Endothelial cell of umbilical vein (primary cell): ENCODE data around the gene OLA1. TPM values are rescaled to one million over a fixed set of nuclear protein-coding genes. Genes with fewer than 3 reads are reported as not detected.

Experiments
- BruUV-seq: library from RNA; stranded (reverse); fragments of 400-500 nt; replicated peaks from 2 replicates; lab custom pipeline; 2021; lab: Mats Ljungman, UMichigan
- CTCF ChIA-PET: fragments of 300-600, 350-600 bp; sonication (Branson Sonifier 250); formaldehyde crosslinking; loops from one replicate; lab custom pipeline; 2021; ENCODE audit warnings: antibody characterized with exemption, inconsistent platforms; lab: Charles Lee
- POLR2A ChIA-PET: fragments of 300-600, 350-600 bp; sonication (Branson Sonifier 250); formaldehyde crosslinking; loops from one replicate; lab custom pipeline; 2021; ENCODE audit warnings: antibody characterized with exemption, inconsistent platforms; lab: Charles Lee
- DNase-seq: peaks from one replicate; pipeline ENCODE4 v3.0.0-alpha.2; 2011; ENCODE audit warnings: low read depth, low spot score
- FAIRE-seq: peaks from 2 replicates; lab custom pipeline; 2011; peaks lifted over from hg19 to GRCh38; lab: Jason Lieb, UNC
- H2AFZ ChIP-seq: 2 replicates; pipeline ENCODE4 v1.6.0; 2012; ENCODE audit warnings: low read depth, low read length, control low read depth, inconsistent platforms
- H3K27ac ChIP-seq: 2 replicates; pipeline ENCODE4 v1.5.1; 2011; ENCODE audit warnings: low read depth, mild to moderate bottlenecking, control low read depth, low read length, moderate library complexity; ENCODE audit not compliant: insufficient read depth
- H3K27me3 ChIP-seq, 2 experiments: 2 replicates each; pipeline versions ENCODE4 v1.6.0 to v1.6.1; 2011; ENCODE audit warnings: low read length in 2 of 2, mixed read lengths in 1 of 2; ENCODE audit not compliant: control insufficient read depth in 2 of 2, insufficient read depth in 2 of 2
- H3K36me3 ChIP-seq, 2 experiments: 2 replicates in 1 of 2; 3 replicates in 1 of 2; pipeline ENCODE4 v1.5.1; 2011; ENCODE audit warnings: low read length in 2 of 2, mild to moderate bottlenecking in 1 of 2, moderate library complexity in 1 of 2; ENCODE audit not compliant: control insufficient read depth in 2 of 2, insufficient read depth in 2 of 2; ENCODE audit errors: extremely low read depth in 1 of 2
- H3K4me1 ChIP-seq: 3 replicates; pipeline ENCODE4 v1.5.1; 2011; ENCODE audit warnings: mild to moderate bottlenecking, low read length; ENCODE audit not compliant: control insufficient read depth, insufficient read depth; ENCODE audit errors: extremely low read depth
- H3K4me2 ChIP-seq: 2 replicates; pipeline ENCODE4 v1.6.1; 2011; ENCODE audit warnings: low read length, control low read depth, mixed read lengths; ENCODE audit not compliant: insufficient read depth
- H3K4me3 ChIP-seq, 3 experiments: fragments of 200-600 bp in 1 of 3; sonication (generic), shearing (Covaris generic) in 1 of 3; replicated peaks in 1 of 3; 2 replicates each; pipeline ENCODE4 v1.5.1; 2011 to 2016; ENCODE audit warnings: control low read depth in 3 of 3, low read length in 3 of 3, mild to moderate bottlenecking in 2 of 3, inconsistent platforms in 1 of 3, low read depth in 1 of 3, moderate library complexity in 1 of 3; ENCODE audit not compliant: insufficient read depth in 1 of 3
- H3K79me2 ChIP-seq: 2 replicates; pipeline ENCODE4 v1.6.0; 2012; ENCODE audit warnings: low read length, inconsistent platforms; ENCODE audit not compliant: control insufficient read depth, insufficient read depth
- H3K9ac ChIP-seq: replicated peaks from 2 replicates; pipeline ENCODE3; 2011; ENCODE audit warnings: low read length, control low read depth; ENCODE audit not compliant: insufficient read depth; ENCODE audit errors: extremely low read depth
- H3K9me1 ChIP-seq: replicated peaks from 3 replicates; pipeline ENCODE4 v1.6.0; 2011; ENCODE audit warnings: mild to moderate bottlenecking, low read length; ENCODE audit not compliant: control insufficient read depth, insufficient read depth; ENCODE audit errors: extremely low read depth
- H3K9me3 ChIP-seq: replicated peaks from 2 replicates; pipeline ENCODE4 v1.5.1; 2012; ENCODE audit warnings: low read length, inconsistent platforms; ENCODE audit not compliant: control insufficient read depth, insufficient read depth
- H4K20me1 ChIP-seq: replicated peaks from 2 replicates; pipeline ENCODE3; 2011; ENCODE audit warnings: mild to moderate bottlenecking, low read length; ENCODE audit not compliant: control insufficient read depth, insufficient read depth; ENCODE audit errors: extremely low read depth
- CTCF ChIP-seq, 2 donors: IDR thresholded peaks; 1 replicate in 1 of 2; 2 replicates in 1 of 2; pipeline ENCODE4 v1.5.1; 2011; ENCODE audit warnings: low read length in 2 of 2, mild to moderate bottlenecking in 2 of 2, moderate library complexity in 2 of 2, control low read depth in 1 of 2, inconsistent platforms in 1 of 2, low read depth in 1 of 2; ENCODE audit not compliant: insufficient read depth in 1 of 2; ENCODE audit errors: extremely low read depth in 1 of 2
- EZH2 ChIP-seq: IDR thresholded peaks from 2 replicates; pipeline ENCODE4 v1.6.1; 2012; ENCODE audit warnings: borderline replicate concordance, low read depth, mild to moderate bottlenecking, moderate library complexity, low read length, inconsistent platforms; ENCODE audit not compliant: severe bottlenecking
- FOS ChIP-seq: IDR thresholded peaks from 2 replicates; pipeline ENCODE4 v1.6.1; 2011; ENCODE audit warnings: mild to moderate bottlenecking, low read length, moderate library complexity, borderline replicate concordance; ENCODE audit not compliant: insufficient read depth
- GATA2 ChIP-seq: IDR thresholded peaks from 2 replicates; pipeline ENCODE4 v1.7.0; 2011; ENCODE audit warnings: low read depth, mild to moderate bottlenecking, moderate library complexity, mixed read lengths, low read length; ENCODE audit not compliant: insufficient read length, insufficient read depth
- JUN ChIP-seq: IDR thresholded peaks from 2 replicates; pipeline ENCODE4 v1.6.1; 2011; ENCODE audit warnings: borderline replicate concordance, low read depth; ENCODE audit not compliant: insufficient read length, insufficient read depth
- MAX ChIP-seq: IDR thresholded peaks from 2 replicates; pipeline ENCODE4 v1.6.1; 2011; ENCODE audit not compliant: insufficient read depth, insufficient read length
- MYC ChIP-seq: IDR thresholded peaks from one replicate; pipeline ENCODE4 v1.6.1; 2011; ENCODE audit warnings: mild to moderate bottlenecking, low read depth, low read length
- POLR2A ChIP-seq: IDR thresholded peaks from 2 replicates; pipeline ENCODE4 v1.6.1; 2012; ENCODE audit warnings: low read depth, mild to moderate bottlenecking, control low read depth, low read length
- POLR2AphosphoS5 ChIP-seq: IDR thresholded peaks from 2 replicates; pipeline ENCODE4 v1.6.1; 2012; ENCODE audit warnings: low read depth, mild to moderate bottlenecking, control low read depth, low read length, moderate library complexity; ENCODE audit not compliant: insufficient read depth
- dilution Hi-C: fragments of 300-500 bp; cut with MboI; formaldehyde crosslinking; loops from one replicate; pipeline ENCODE4 v1.15.0; 2019; ENCODE audit warnings: low sequenced_read_pairs; ENCODE audit not compliant: extremely low pct_ligation_motif_present
- intact Hi-C: fragments of 100-400 bp; cut with micrococcal nuclease; formaldehyde crosslinking; loops from one replicate; pipeline ENCODE4 v1.10.0; 2022
- polyA plus RNA-seq, 4 experiments: library from polyadenylated mRNA; depleted of rRNA in 3 of 4; stranded (reverse) in 3 of 4; unstranded in 1 of 4; fragments of >200 nt; gene quantifications; 2 replicates each; pipeline versions ENCODE4 v1.2.1 to v1.2.3, GENCODE V29; 2011 to 2012; ENCODE audit warnings: missing spikeins in 1 of 4
- total RNA-seq: library from RNA; stranded (reverse); gene quantifications from 2 replicates; pipeline ENCODE4 v1.2.3, GENCODE V29; 2021

OLA1 gene
- total and polyA plus RNA-seq, 2 donors (not counting 3 experiments of a cell fraction or from before 2014, with no cell fraction given), result 30.6 to 93.9 TPM

DNA sequence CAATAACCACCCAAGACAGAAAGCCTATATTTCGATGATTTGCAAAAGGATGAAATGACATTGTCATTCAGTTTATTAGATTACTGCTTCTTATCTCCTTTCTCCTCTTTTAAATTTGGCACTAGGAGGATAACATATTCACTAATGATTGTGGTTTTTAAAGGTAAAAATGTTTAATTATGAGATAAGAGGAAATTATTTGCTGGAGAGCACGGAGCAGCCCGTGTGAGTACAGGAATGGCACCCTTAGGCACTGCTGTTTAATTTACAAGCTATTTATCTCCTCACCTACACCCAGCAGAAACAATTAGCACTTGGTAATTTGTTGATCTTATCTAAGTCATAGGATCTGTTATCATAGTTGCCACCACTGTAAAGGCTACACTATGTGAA lies 195.8 kb downstream of the OLA1 start:
- H3K36me3 ChIP-seq, result no peaks in the 10 kb centered on the region
- H3K9me3 ChIP-seq, result no peaks in the 10 kb centered on the region
- H3K9ac ChIP-seq, result no peak overlapping the region
- POLR2A ChIA-PET, result no interaction called here
- CTCF ChIA-PET, result interaction anchor here (1.4 to 1.6 kb wide), 3 partner anchors 12 to 82 kb away, joined by 3 to 4 read pairs (median 4); no protein-coding TSS in a partner anchor
- H3K9me1 ChIP-seq, result no peaks in the 10 kb centered on the region
- H3K27ac ChIP-seq, result no peak overlapping the region
- no peak overlapping the region for H2AFZ ChIP-seq
- peaks cover 0 to 12% of the 10 kb centered on the region in 2 experiments for H3K27me3 ChIP-seq
- intact Hi-C loops, result no loop called here
- no peak for FAIRE-seq
- H3K79me2 ChIP-seq, result no peaks in the 10 kb centered on the region
- no peaks in the 10 kb centered on the region for H3K4me1 ChIP-seq
- H4K20me1 ChIP-seq, result no peaks in the 10 kb centered on the region
- H3K4me3 ChIP-seq, result no peak overlapping the region
- DNase-seq, result no peak
- no TSS peak for BruUV-seq
- TF ChIP-seq JUN (no peak), POLR2AphosphoS5 (no peak), CTCF (IDR thresholded peaks at IDR 0.05; ENCODE audit: extremely low read depth in 1 of 2, insufficient read depth in 1 of 2, low read depth in 1 of 2, low read length in 2 of 2) (no peak), EZH2 (no peak), FOS (no peak), POLR2A (no peak), GATA2 (no peak), MAX (no peak), MYC (no peak)
- dilution Hi-C loops, result no loop called here
- no peak overlapping the region for H3K4me2 ChIP-seq
